Heart left ventricle (tissue), 16 donors: Measurements from ENCODE around the gene PADI1. TPM values are rescaled to one million over a fixed set of nuclear protein-coding genes. Genes with fewer than 3 reads are reported as not detected.

ENCODE experiments used
- ATAC-seq, 4 donors: fragments of 200-7000 bp; cut with Tn5 transposase; one replicate each; pipeline ENCODE4 v1.9.1; 2020 to 2022; ENCODE audit warnings: moderate library complexity in 4 of 4, mild to moderate bottlenecking in 3 of 4, moderate number of reproducible peaks in 1 of 4
- DNase-seq, 5 donors: peaks; one replicate each; pipeline ENCODE4 v3.0.0-alpha.2; 2020
- H3K27ac ChIP-seq, 12 donors: fragments of 200-600 bp; sonication (generic) in 4 of 12; one replicate each; pipeline versions ENCODE4 v1.5.0 to v1.8.0; 2016 to 2022; ENCODE audit warnings: mild to moderate bottlenecking in 2 of 12
- H3K27me3 ChIP-seq, 9 donors: fragments of 200-600 bp; sonication (generic) in 2 of 9; one replicate each; pipeline versions ENCODE4 v1.5.1 to v1.8.0; 2016 to 2022; ENCODE audit warnings: mild to moderate bottlenecking in 3 of 9
- H3K36me3 ChIP-seq, 9 donors: fragments of 200-600 bp; sonication (generic) in 2 of 9; one replicate each; pipeline versions ENCODE4 v1.5.0 to v1.8.0; 2018 to 2022; ENCODE audit warnings: mild to moderate bottlenecking in 2 of 9
- H3K4me1 ChIP-seq, 12 donors: fragments of 200-600 bp; sonication (generic) in 4 of 12; one replicate each; pipeline versions ENCODE4 v1.5.0 to v1.8.0; 2016 to 2022; ENCODE audit warnings: mild to moderate bottlenecking in 3 of 12
- H3K4me3 ChIP-seq, 12 donors: fragments of 200-600 bp; sonication (generic) in 4 of 12; one replicate each; pipeline versions ENCODE4 v1.5.0 to v1.8.0; 2017 to 2022; ENCODE audit warnings: mild to moderate bottlenecking in 9 of 12, moderate library complexity in 4 of 12
- H3K9me3 ChIP-seq, 12 donors: fragments of 200-600 bp; sonication (generic) in 4 of 12; one replicate each; pipeline versions ENCODE4 v1.5.0 to v1.8.0; 2016 to 2022; ENCODE audit warnings: mild to moderate bottlenecking in 1 of 12
- POLR2A ChIP-seq, 2 donors: fragments of 450-650 bp; IDR thresholded peaks; one replicate each; pipeline ENCODE4 v1.6.1; 2017; ENCODE audit warnings: antibody characterized with exemption in 2 of 2, mild to moderate bottlenecking in 2 of 2, moderate library complexity in 2 of 2
- WGBS, 4 donors: extraction: QIAGEN DNeasy Blood & Tissue Kit in 2 of 4; methylation state at CpG; one replicate each; pipeline versions ENCODE4 v1.1.5 to v1.1.7; 2013 to 2018; 5-methylcytosine and 5-hydroxymethylcytosine counted together
- intact Hi-C, 10 donors: fragments of 100-400 bp; cut with DNase I; formaldehyde crosslinking; loops; one replicate each; pipeline versions ENCODE4 v1.11.1 to v1.14.2; 2022
- polyA plus RNA-seq, 2 donors: library from polyadenylated mRNA; stranded (reverse); fragments of 200-250 nt; gene quantifications; one replicate each; pipeline ENCODE4 v1.2.3, GENCODE V29; 2013
- total RNA-seq, 9 donors: library from RNA; depleted of rRNA in 2 of 9; stranded (reverse); fragments of >200 nt in 2 of 9; fragmentation: NEBNext Ultra II Directional in 3 of 9; extraction: Animal tissue kit (Norgen Biotek cat#: 25700) in 3 of 9; gene quantifications; one replicate each; pipeline versions ENCODE4 v1.1.0 to v1.2.4, GENCODE V29; 2016 to 2023
- TF ChIP-seq, protein P1 (sequence below), 12 donors: fragments of 200-600 bp; sonication (generic) in 4 of 12; IDR thresholded peaks; one replicate each; pipeline versions ENCODE4 v1.5.0 to v1.8.0; 2018 to 2022; ENCODE audit warnings: antibody characterized with exemption in 12 of 12, mild to moderate bottlenecking in 5 of 12
- donor health status: ischemic (EF 13 %, LVEDD 7.1; RV severe dilation, severe dysfunction).
- donor health status: healthy with polysubstance abuse.
- donor health status: DM: no; HTN: yes; CAD: no.
- donor health status: DM: no; HTN: no; CAD: no.
- donor health status: ischemic (EF 25% LVEDD 6.9; RV normal size, moderate dysfunction).
- donor health status: ischemic (EF 25% LVEDD 5.7; RV mildly dilated, moderate dysfunction).
- donor health status: healthy.
- donor health status: DM: yes; HTN: yes; CAD: no.
- donor health status: ischemic (EF 35%, LVEDD 5.7; RV mildly dilated, moderate dysfunction).
- donor health status: nonischemic (EF 11% LVEDD 7.7; RV severe dilation, severe dysfunction).
- donor health status: DM: yes; HTN: yes; CAD: no.
- donor health status: PGD.
- donor health status: ischemic (EF 29% LVEDD 5.4; RV normal size, mild dysfunction).
- donor health status: nonischemic (EF 23%, LVEDD 6.1; RV moderate dilation, normal function).

Gene PADI1
- total and polyA plus RNA-seq, 11 donors, result 0.04 TPM; not detected in 10

DNA sequence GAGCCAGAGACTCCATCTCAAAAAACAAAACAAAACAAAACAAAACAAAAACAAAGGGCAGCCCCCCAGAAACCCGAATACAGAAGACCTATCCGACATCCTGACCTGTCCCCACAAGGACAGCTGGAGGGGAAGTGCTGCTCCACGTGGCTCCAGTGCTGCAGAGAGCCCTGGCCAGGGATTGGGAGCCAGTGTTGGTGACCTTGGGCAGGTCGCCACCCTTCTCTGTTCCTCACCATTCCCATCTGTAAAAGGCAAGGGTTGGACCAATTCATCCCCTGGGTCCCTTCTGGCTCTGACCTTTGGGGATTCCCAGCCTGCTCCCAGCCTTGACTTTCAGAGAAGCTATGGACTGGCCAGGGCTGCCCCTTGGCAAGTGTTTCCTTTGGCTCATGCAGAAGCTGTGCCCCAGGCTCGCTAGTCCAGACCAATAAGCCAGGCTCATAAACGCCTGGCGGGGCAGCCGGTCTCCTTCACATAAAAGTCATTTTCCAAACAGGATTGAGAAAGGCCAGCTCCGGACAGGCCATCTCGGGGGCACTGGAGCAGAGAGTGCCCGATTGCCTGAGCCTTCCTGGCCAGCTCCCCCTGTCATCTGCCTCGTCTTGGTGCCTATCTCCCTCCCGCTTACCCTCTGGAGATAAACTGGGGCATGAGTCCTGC, 20.0 kb upstream of the PADI1 start:
- Histone ChIP-seq H3K27ac (no peak overlapping the region), H3K4me1 (peaks cover 0 to 12% (median 0%) of the 10 kb centered on the region in 12 donors), H3K36me3 (no peaks in the 10 kb centered on the region), H3K4me3 (no peak overlapping the region), H3K9me3 (peaks cover 0 to 14% (median 7%) of the 10 kb centered on the region in 12 donors), H3K27me3 (peaks cover 0 to 36% (median 4%) of the 10 kb centered on the region in 9 donors)
- DNase-seq (no peak), ATAC-seq (no peak)
- TF ChIP-seq, protein P1, sequence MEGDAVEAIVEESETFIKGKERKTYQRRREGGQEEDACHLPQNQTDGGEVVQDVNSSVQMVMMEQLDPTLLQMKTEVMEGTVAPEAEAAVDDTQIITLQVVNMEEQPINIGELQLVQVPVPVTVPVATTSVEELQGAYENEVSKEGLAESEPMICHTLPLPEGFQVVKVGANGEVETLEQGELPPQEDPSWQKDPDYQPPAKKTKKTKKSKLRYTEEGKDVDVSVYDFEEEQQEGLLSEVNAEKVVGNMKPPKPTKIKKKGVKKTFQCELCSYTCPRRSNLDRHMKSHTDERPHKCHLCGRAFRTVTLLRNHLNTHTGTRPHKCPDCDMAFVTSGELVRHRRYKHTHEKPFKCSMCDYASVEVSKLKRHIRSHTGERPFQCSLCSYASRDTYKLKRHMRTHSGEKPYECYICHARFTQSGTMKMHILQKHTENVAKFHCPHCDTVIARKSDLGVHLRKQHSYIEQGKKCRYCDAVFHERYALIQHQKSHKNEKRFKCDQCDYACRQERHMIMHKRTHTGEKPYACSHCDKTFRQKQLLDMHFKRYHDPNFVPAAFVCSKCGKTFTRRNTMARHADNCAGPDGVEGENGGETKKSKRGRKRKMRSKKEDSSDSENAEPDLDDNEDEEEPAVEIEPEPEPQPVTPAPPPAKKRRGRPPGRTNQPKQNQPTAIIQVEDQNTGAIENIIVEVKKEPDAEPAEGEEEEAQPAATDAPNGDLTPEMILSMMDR (IDR thresholded peaks at IDR 0.05), result no peak
- TF ChIP-seq POLR2A (IDR thresholded peaks at IDR 0.05), result no peak
- 73 to 82% (median 78%) methylated on average over 8 to 13 of the region's 13 CpGs for WGBS, 4 donors
- intact Hi-C loops, result no loop called here

DNA sequence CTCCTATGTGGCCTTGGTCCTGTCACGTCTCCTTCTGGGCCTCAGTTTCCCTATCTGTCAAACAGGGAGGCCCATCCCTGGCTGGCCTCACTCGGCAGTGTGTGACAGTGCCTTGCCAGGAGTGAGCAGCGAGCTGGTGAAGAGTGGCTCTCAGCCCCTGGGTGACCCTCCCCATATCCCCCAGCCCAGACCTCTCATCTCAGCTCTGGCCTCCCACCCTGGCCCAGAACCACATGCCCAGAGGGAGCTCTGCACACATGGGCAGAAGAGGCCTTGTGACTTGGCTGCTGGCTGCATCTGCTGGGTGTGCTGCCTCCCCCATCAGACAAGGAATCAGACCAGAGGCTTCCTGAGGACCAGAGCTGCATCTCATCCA, 19.5 kb upstream of the PADI1 start:
- peaks cover 0 to 35% (median 4%) of the 10 kb centered on the region in 9 donors for H3K27me3 ChIP-seq
- TF ChIP-seq, protein P1 (IDR thresholded peaks at IDR 0.05), result no peak
- no peak for TF ChIP-seq POLR2A (IDR thresholded peaks at IDR 0.05)
- DNase-seq (no peak), ATAC-seq (no peak)
- H3K9me3 ChIP-seq, result peaks cover 0 to 14% (median 7%) of the 10 kb centered on the region in 12 donors
- H3K4me3 ChIP-seq, result no peak overlapping the region
- peaks cover 0 to 12% (median 0%) of the 10 kb centered on the region in 12 donors for H3K4me1 ChIP-seq
- no peak overlapping the region for H3K27ac ChIP-seq
- 79 to 88% (median 83%) methylated on average over 3 of the region's 3 CpGs for WGBS, 4 donors
- no peaks in the 10 kb centered on the region for H3K36me3 ChIP-seq
- intact Hi-C loops, result no loop called here

DNA sequence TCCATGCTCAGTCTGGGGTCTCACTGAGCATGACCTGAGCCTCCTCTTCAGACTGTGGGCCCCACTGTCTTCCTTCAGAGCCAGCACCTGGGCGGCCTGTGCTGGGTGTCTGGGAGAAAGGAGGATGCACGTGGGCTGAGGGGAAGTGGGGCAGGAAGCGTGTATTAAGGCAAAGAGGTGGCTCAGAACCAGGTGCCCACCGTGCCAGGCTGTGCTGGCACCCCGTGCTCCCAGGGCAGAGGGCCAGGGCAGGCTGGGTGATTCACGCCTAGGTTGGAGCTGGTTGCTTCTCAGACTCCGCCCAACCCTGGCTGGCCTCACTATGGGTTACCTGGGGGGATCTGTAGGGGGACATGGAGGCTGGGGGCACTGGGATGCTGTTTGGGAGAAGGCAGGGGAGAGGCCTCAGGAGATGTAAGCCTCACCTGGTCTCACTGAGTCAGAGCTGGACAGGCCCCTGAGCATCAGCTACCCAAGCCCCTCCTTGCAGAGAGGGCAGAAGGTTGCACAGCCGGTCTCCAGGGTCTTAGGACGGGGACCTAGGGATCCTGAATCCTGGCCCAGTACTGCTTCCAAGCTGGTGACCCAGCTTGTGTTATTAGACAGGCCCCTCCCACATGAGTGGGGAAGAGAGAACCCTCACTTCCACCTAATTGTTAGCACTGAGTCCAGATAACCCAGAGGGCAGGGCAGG, 18.6 kb upstream of the PADI1 start:
- Histone ChIP-seq H3K4me1 (peaks cover 0 to 9% (median 0%) of the 10 kb centered on the region in 12 donors), H3K9me3 (peaks cover 0 to 14% (median 7%) of the 10 kb centered on the region in 12 donors), H3K27ac (no peak overlapping the region), H3K36me3 (no peaks in the 10 kb centered on the region), H3K4me3 (no peak overlapping the region), H3K27me3 (peaks cover 0 to 31% (median 4%) of the 10 kb centered on the region in 9 donors)
- intact Hi-C loops, result no loop called here
- 52 to 67% (median 57%) methylated on average over 5 to 9 of the region's 9 CpGs for WGBS, 4 donors
- TF ChIP-seq, protein P1 (IDR thresholded peaks at IDR 0.05), result no peak
- no peak for TF ChIP-seq POLR2A (IDR thresholded peaks at IDR 0.05)
- ATAC-seq (no peak), DNase-seq (peak in 1 of 5 donors; percentile 9)

DNA sequence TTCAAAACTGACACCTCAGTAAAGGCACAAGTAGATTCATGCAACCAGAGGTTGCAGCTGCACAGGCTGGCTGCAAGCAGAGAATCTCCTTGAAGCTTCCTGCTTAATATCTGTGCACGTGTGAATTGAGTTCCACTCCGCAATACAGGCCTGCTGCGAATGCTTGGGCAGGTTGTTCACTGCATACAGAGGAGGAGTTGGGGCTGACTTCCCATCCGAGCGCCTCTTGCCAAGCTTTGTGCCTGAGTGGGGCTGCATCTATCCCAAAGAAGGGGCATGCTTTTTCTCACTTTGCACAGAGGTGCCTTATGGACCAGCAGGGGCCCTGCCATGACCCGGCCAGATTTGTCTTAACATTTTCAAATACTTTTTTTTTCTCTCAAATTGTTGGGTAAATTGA, 17.9 kb upstream of the PADI1 start:
- no peak for DNase-seq
- H3K36me3 ChIP-seq, result no peaks in the 10 kb centered on the region
- 45 to 55% (median 45%) methylated on average over 6 of the region's 6 CpGs for WGBS, 4 donors
- peaks cover 0 to 27% (median 0%) of the 10 kb centered on the region in 9 donors for H3K27me3 ChIP-seq
- no peak for ATAC-seq
- peaks cover 0 to 2% (median 0%) of the 10 kb centered on the region in 12 donors for H3K4me1 ChIP-seq
- no peak overlapping the region for H3K27ac ChIP-seq
- H3K9me3 ChIP-seq, result peaks cover 0 to 14% (median 7%) of the 10 kb centered on the region in 12 donors
- H3K4me3 ChIP-seq, result no peak overlapping the region
- TF ChIP-seq POLR2A (IDR thresholded peaks at IDR 0.05), result no peak
- TF ChIP-seq, protein P1 (IDR thresholded peaks at IDR 0.05), result no peak
- intact Hi-C loops, result no loop called here
